IMR-90 (cell line): ENCODE measurements around the gene AQP6. TPM values are rescaled to one million over a fixed set of nuclear protein-coding genes. Genes with fewer than 3 reads are reported as not detected.
A peak's percentile ranks its signal among the peaks of the same experiment; 100 is the strongest.

ENCODE experiments used
- ATAC-seq: fragments of 200-7000 bp; cut with Tn5 transposase; 2 replicates; pipeline ENCODE4 v1.9.1; 2020; ENCODE audit warnings: low read depth, mild to moderate bottlenecking, moderate library complexity
- BruUV-seq: library from RNA; stranded (reverse); fragments of 400-500 nt; replicated peaks from 2 replicates; lab custom pipeline; 2021; lab: Mats Ljungman, UMichigan
- CTCF ChIA-PET: fragments of 300-600 bp; formaldehyde crosslinking; extraction: SDS; loops from one replicate; lab custom pipeline; 2021; ENCODE audit warnings: antibody characterized with exemption; lab: Yijun Ruan, JAX
- POLR2A ChIA-PET: fragments of 300-600 bp; sonication (Branson Sonifier 250); formaldehyde crosslinking; loops from one replicate; lab custom pipeline; 2022; ENCODE audit warnings: antibody characterized with exemption; ENCODE audit not compliant: unreplicated experiment; lab: Charles Lee
- DNase-seq: peaks from one replicate; pipeline ENCODE4 v3.0.0; 2013
- H2AFZ ChIP-seq: replicated peaks from 2 replicates; pipeline ENCODE3; 2013; ENCODE audit warnings: low read length, mild to moderate bottlenecking; ENCODE audit not compliant: poor library complexity
- H2AK5ac ChIP-seq: 2 replicates; pipeline ENCODE4 v1.6.1; 2013; ENCODE audit warnings: low read depth, low read length, inconsistent platforms
- H2AK9ac ChIP-seq: replicated peaks from 2 replicates; pipeline ENCODE3; 2013; ENCODE audit warnings: mild to moderate bottlenecking, low read depth, low read length, moderate library complexity; ENCODE audit not compliant: poor library complexity
- H2BK120ac ChIP-seq: 2 replicates; pipeline ENCODE4 v1.6.1; 2013; ENCODE audit warnings: low read depth, low read length, inconsistent platforms
- H2BK15ac ChIP-seq: 3 replicates; pipeline ENCODE4 v1.6.1; 2013; ENCODE audit warnings: low read depth, low read length, inconsistent platforms
- H2BK20ac ChIP-seq: 2 replicates; pipeline ENCODE4 v1.6.1; 2013; ENCODE audit warnings: low read depth, mild to moderate bottlenecking, inconsistent platforms, low read length, moderate library complexity
- H2BK5ac ChIP-seq: 2 replicates; pipeline ENCODE4 v1.6.1; 2013; ENCODE audit warnings: mild to moderate bottlenecking, low read depth, low read length, inconsistent platforms; ENCODE audit not compliant: poor library complexity, severe bottlenecking
- H3K14ac ChIP-seq: replicated peaks from 2 replicates; pipeline ENCODE4 v1.6.1; 2013; ENCODE audit warnings: low read depth, low read length, inconsistent platforms
- H3K18ac ChIP-seq: 2 replicates; pipeline ENCODE4 v1.6.1; 2013; ENCODE audit warnings: low read depth, low read length, control low read depth
- H3K23ac ChIP-seq: 2 replicates; pipeline ENCODE4 v1.6.1; 2013; ENCODE audit warnings: low read depth, low read length, inconsistent platforms
- H3K27ac ChIP-seq: 2 replicates; pipeline ENCODE4 v1.5.1; 2013; ENCODE audit warnings: mild to moderate bottlenecking, control low read depth, low read length; ENCODE audit not compliant: insufficient read depth
- H3K27me3 ChIP-seq: 2 replicates; pipeline ENCODE4 v1.6.1; 2013; ENCODE audit warnings: low read length; ENCODE audit not compliant: control insufficient read depth, insufficient read depth
- H3K36me3 ChIP-seq: 2 replicates; pipeline ENCODE4 v1.6.1; 2013; ENCODE audit warnings: low read length, mixed read lengths; ENCODE audit not compliant: control insufficient read depth, insufficient read depth
- H3K4ac ChIP-seq: 2 replicates; pipeline ENCODE4 v1.6.1; 2013; ENCODE audit warnings: low read depth, low read length, inconsistent platforms
- H3K4me1 ChIP-seq: 2 replicates; pipeline ENCODE4 v1.6.1; 2013; ENCODE audit warnings: low read length, mixed read lengths; ENCODE audit not compliant: control insufficient read depth, insufficient read depth
- H3K4me2 ChIP-seq: 2 replicates; pipeline ENCODE4 v1.6.1; 2013; ENCODE audit warnings: low read depth, mild to moderate bottlenecking, control low read depth, low read length, moderate library complexity
- H3K4me3 ChIP-seq: 2 replicates; pipeline ENCODE4 v1.5.1; 2013; ENCODE audit warnings: low read depth, mild to moderate bottlenecking, control low read depth, low read length, moderate library complexity; ENCODE audit not compliant: insufficient read depth
- H3K56ac ChIP-seq: 2 replicates; pipeline ENCODE4 v1.6.1; 2013; ENCODE audit warnings: low read length, inconsistent platforms; ENCODE audit not compliant: insufficient read depth; ENCODE audit errors: extremely low read depth
- H3K79me1 ChIP-seq, 2 experiments: 2 replicates each; pipeline ENCODE4 v1.6.1; 2013; ENCODE audit warnings: low read length in 2 of 2, inconsistent platforms in 1 of 2, low read depth in 1 of 2
- H3K9ac ChIP-seq: 2 replicates; pipeline ENCODE4 v1.6.1; 2013; ENCODE audit warnings: low read depth, low read length, control low read depth
- H3K9me1 ChIP-seq: 2 replicates; pipeline ENCODE4 v1.6.1; 2013; ENCODE audit warnings: low read length, inconsistent platforms; ENCODE audit not compliant: insufficient read depth
- H3K9me3 ChIP-seq: 2 replicates; pipeline ENCODE4 v1.6.1; 2013; ENCODE audit warnings: low read length; ENCODE audit not compliant: control insufficient read depth, insufficient read depth
- H4K20me1 ChIP-seq: 2 replicates; pipeline ENCODE4 v1.6.1; 2013; ENCODE audit warnings: low read length, inconsistent platforms; ENCODE audit not compliant: insufficient read depth
- H4K5ac ChIP-seq: 2 replicates; pipeline ENCODE4 v1.6.1; 2013; ENCODE audit warnings: mild to moderate bottlenecking, low read depth, low read length, control low read depth
- H4K8ac ChIP-seq, 2 experiments: 2 replicates each; pipeline ENCODE4 v1.6.1; 2013; ENCODE audit warnings: low read depth in 2 of 2, low read length in 2 of 2, control low read depth in 1 of 2, inconsistent platforms in 1 of 2
- H4K91ac ChIP-seq: 2 replicates; pipeline ENCODE4 v1.6.1; 2013; ENCODE audit warnings: low read depth, low read length, inconsistent platforms; ENCODE audit not compliant: insufficient read depth
- BHLHE40 ChIP-seq: fragments of 150-350 bp; IDR thresholded peaks from 2 replicates; pipeline ENCODE4 v1.6.1; 2016; ENCODE audit warnings: mild to moderate bottlenecking, low read depth, low read length
- CEBPB ChIP-seq: IDR thresholded peaks from 2 replicates; pipeline ENCODE4 v1.6.1; 2012; ENCODE audit warnings: low read depth, low read length, improper control_type of control experiment
- CHD1 ChIP-seq: IDR thresholded peaks from 2 replicates; pipeline ENCODE4 v1.6.1; 2012; ENCODE audit warnings: low read depth, low read length, improper control_type of control experiment
- ELK1 ChIP-seq: fragments of 150-350 bp; IDR thresholded peaks from 2 replicates; pipeline ENCODE4 v1.6.1; 2016; ENCODE audit warnings: low read depth, mild to moderate bottlenecking, low read length, moderate library complexity, borderline replicate concordance
- FOS ChIP-seq: fragments of 150-350 bp; IDR thresholded peaks from 2 replicates; pipeline ENCODE4 v1.6.1; 2016; ENCODE audit warnings: low read depth, low read length
- MAFK ChIP-seq: IDR thresholded peaks from 2 replicates; pipeline ENCODE4 v1.6.1; 2012; ENCODE audit warnings: low read depth, low read length, improper control_type of control experiment
- MAZ ChIP-seq: IDR thresholded peaks from 2 replicates; pipeline ENCODE4 v1.6.1; 2012; ENCODE audit warnings: low read depth, mild to moderate bottlenecking, low read length, improper control_type of control experiment, moderate library complexity, borderline replicate concordance
- MXI1 ChIP-seq: IDR thresholded peaks from 2 replicates; pipeline ENCODE4 v1.6.1; 2012; ENCODE audit warnings: low read depth, mild to moderate bottlenecking, low read length, moderate library complexity, borderline replicate concordance
- NFE2L2 ChIP-seq: fragments of 150-350 bp; IDR thresholded peaks from 2 replicates; pipeline ENCODE4 v1.6.1; 2016; ENCODE audit warnings: low read depth, mild to moderate bottlenecking, low read length
- POLR2A ChIP-seq: IDR thresholded peaks from 2 replicates; pipeline ENCODE4 v1.6.1; 2012; ENCODE audit warnings: mild to moderate bottlenecking, low read depth, low read length
- RAD21 ChIP-seq: IDR thresholded peaks from 2 replicates; pipeline ENCODE4 v1.6.1; 2012; ENCODE audit warnings: low read length, improper control_type of control experiment
- RCOR1 ChIP-seq: IDR thresholded peaks from 2 replicates; pipeline ENCODE4 v1.6.1; 2012; ENCODE audit warnings: mild to moderate bottlenecking, low read length, improper control_type of control experiment; ENCODE audit not compliant: insufficient replicate concordance
- RFX5 ChIP-seq: IDR thresholded peaks from 2 replicates; pipeline ENCODE4 v1.8.0; 2012; ENCODE audit warnings: low read depth, mild to moderate bottlenecking, low read length, moderate library complexity
- USF2 ChIP-seq: fragments of 150-350 bp; IDR thresholded peaks from 2 replicates; pipeline ENCODE4 v1.6.1; 2017; ENCODE audit warnings: mild to moderate bottlenecking, antibody characterized with exemption, low read length, low read depth
- WGBS, 2 experiments: methylation state at CpG; one replicate each; pipeline versions ENCODE4 v1.1.5 to v1.1.7; 2013; ENCODE audit warnings: missing lambda C conversion rate in 2 of 2; ENCODE audit not compliant: insufficient read length in 1 of 2; ENCODE audit errors: extremely low coverage in 2 of 2; 5-methylcytosine and 5-hydroxymethylcytosine counted together
- dilution Hi-C: fragments of 300-500 bp; cut with HindIII; formaldehyde crosslinking; loops from one replicate; pipeline ENCODE4 v1.14.3; 2018; ENCODE audit warnings: low sequenced_read_pairs; ENCODE audit not compliant: unreplicated experiment
- in situ Hi-C: fragments of 300-500 bp; cut with MboI; formaldehyde crosslinking; loops from 3 replicates; pipeline ENCODE4 v1.14.3; 2019; ENCODE audit warnings: low sequenced_read_pairs, inconsistent platforms, mixed read lengths
- intact Hi-C: fragments of 100-400 bp; cut with micrococcal nuclease; formaldehyde crosslinking; loops from 2 replicates; pipeline ENCODE4 v1.10.0; 2022
- polyA plus RNA-seq, 3 experiments: library from polyadenylated mRNA; depleted of rRNA; stranded (reverse); fragments of >200 nt; gene quantifications; 2 replicates each; pipeline ENCODE4 v1.2.3, GENCODE V29; 2012; ENCODE audit warnings: low replicate concordance in 1 of 3
- total RNA-seq: library from RNA; depleted of rRNA; stranded (reverse); fragments of >200 nt; gene quantifications from 2 replicates; pipeline ENCODE4 v1.2.3, GENCODE V29; 2012
- TF ChIP-seq, protein P1 (sequence below): conservative IDR thresholded peaks from 2 replicates; pipeline ENCODE4 v1.5.1; 2012; ENCODE audit warnings: mild to moderate bottlenecking, low read depth, low read length, improper control_type of control experiment

AQP6 gene
- total and polyA plus RNA-seq, 2 of the 4 experiments (the other 2 are of a cell fraction), result not detected

- H3K27me3 ChIP-seq, result no peaks in the 10 kb centered on the region
- POLR2A ChIA-PET, result interaction anchor here (0.7 kb wide), 1 partner anchor 35 kb away, joined by 3 read pairs; no protein-coding TSS in a partner anchor
- H3K4me1 ChIP-seq, result peaks cover 6% of the 10 kb centered on the region
- peak overlapping the region; percentile 91; the same call in 1 of the 2 replicates for H3K27ac ChIP-seq
- H3K14ac ChIP-seq, result no peak overlapping the region
- CTCF ChIA-PET, result interaction anchor here (0.9 to 3.3 kb wide), 2 partner anchors 21 to 254 kb away, joined by 3 to 12 read pairs; no protein-coding TSS in a partner anchor
- H2AK9ac ChIP-seq, result no peak overlapping the region
- no peak overlapping the region for H2BK15ac ChIP-seq
- H4K20me1 ChIP-seq, result no peaks in the 10 kb centered on the region; the same call in none of the 2 replicates
- peak overlapping the region; percentile 72 for H4K5ac ChIP-seq
- H4K91ac ChIP-seq, result no peak overlapping the region
- ATAC-seq (no peak), DNase-seq (no peak)
- H3K23ac ChIP-seq, result no peak overlapping the region
- peak overlapping the region; percentile 47 to 66; a peak in 2 of 4 replicates for H4K8ac ChIP-seq
- TF ChIP-seq, protein P1, sequence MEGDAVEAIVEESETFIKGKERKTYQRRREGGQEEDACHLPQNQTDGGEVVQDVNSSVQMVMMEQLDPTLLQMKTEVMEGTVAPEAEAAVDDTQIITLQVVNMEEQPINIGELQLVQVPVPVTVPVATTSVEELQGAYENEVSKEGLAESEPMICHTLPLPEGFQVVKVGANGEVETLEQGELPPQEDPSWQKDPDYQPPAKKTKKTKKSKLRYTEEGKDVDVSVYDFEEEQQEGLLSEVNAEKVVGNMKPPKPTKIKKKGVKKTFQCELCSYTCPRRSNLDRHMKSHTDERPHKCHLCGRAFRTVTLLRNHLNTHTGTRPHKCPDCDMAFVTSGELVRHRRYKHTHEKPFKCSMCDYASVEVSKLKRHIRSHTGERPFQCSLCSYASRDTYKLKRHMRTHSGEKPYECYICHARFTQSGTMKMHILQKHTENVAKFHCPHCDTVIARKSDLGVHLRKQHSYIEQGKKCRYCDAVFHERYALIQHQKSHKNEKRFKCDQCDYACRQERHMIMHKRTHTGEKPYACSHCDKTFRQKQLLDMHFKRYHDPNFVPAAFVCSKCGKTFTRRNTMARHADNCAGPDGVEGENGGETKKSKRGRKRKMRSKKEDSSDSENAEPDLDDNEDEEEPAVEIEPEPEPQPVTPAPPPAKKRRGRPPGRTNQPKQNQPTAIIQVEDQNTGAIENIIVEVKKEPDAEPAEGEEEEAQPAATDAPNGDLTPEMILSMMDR, result no peak
- TF ChIP-seq USF2 (no peak), MAFK (no peak), MAZ (no peak), RFX5 (no peak), RAD21 (no peak), CHD1 (no peak), ELK1 (no peak), BHLHE40 (no peak), FOS (no peak), POLR2A (no peak), CEBPB (no peak), RCOR1 (no peak), MXI1 (no peak), NFE2L2 (no peak)
- peak overlapping the region; percentile 84 for H2BK5ac ChIP-seq
- BruUV-seq, result no TSS peak
- H3K9ac ChIP-seq, result no peak overlapping the region
- no peak overlapping the region for H3K4ac ChIP-seq
- peaks cover 15 to 40% of the 10 kb centered on the region in 2 experiments for H3K79me1 ChIP-seq
- peaks cover 4% of the 10 kb centered on the region; the same call in 1 of the 2 replicates for H3K9me1 ChIP-seq
- dilution Hi-C loops (no loop called here), intact Hi-C loops (no loop called here), in situ Hi-C loops (no loop called here)
- no peak overlapping the region; the same call in 1 of the 2 replicates for H3K56ac ChIP-seq
- H3K18ac ChIP-seq, result peak overlapping the region; percentile 72
- H3K4me2 ChIP-seq, result peak overlapping the region; percentile 58
- 0 out of 2 replicates have a peak, but pooled peaks cover 3% of the 10 kb centered on the region for H3K36me3 ChIP-seq
- H3K4me3 ChIP-seq, result no peak overlapping the region
- no peak overlapping the region for H2AK5ac ChIP-seq
- WGBS, 2 experiments, result no CpG with 5 or more reads among the region's 3 CpGs
- H3K9me3 ChIP-seq, result no peaks in the 10 kb centered on the region
- no peak overlapping the region for H2AFZ ChIP-seq
- no peak overlapping the region for H2BK20ac ChIP-seq
- no peak overlapping the region for H2BK120ac ChIP-seq
Measured at GRCh38 chr12:50018154-50018553, 45.4 kb downstream of the AQP6 start.
